Measurements from ENCODE around the gene RAG1.

GRCh38 chr11:36601155-36601554, 33.3 kb downstream of the RAG1 start:
- no peak for TF ChIP-seq CTCF (conservative IDR thresholded peaks at IDR 0.05; ENCODE audit: low read length)
- no peak for TF ChIP-seq EZH2phosphoT487 (IDR thresholded peaks at IDR 0.05; ENCODE audit: borderline replicate concordance, low read depth, low read length)

All from OCI-LY7 (cell line).